COLO668 (cell line): ENCODE data around the gene TLE3.
A peak's percentile ranks its signal among the peaks of the same experiment; 100 is the strongest.
"Not testable (repeated sequence)": the region's sequence is repeated elsewhere in the genome, so short reads cannot be mapped to it uniquely, and the experiment has no call there.

ENCODE experiments used
- DNase-seq: peaks from one replicate; lab custom pipeline; 2025; ENCODE audit not compliant: unreplicated experiment; lab: John Stamatoyannopoulos, UW

TLE3 gene

DNA sequence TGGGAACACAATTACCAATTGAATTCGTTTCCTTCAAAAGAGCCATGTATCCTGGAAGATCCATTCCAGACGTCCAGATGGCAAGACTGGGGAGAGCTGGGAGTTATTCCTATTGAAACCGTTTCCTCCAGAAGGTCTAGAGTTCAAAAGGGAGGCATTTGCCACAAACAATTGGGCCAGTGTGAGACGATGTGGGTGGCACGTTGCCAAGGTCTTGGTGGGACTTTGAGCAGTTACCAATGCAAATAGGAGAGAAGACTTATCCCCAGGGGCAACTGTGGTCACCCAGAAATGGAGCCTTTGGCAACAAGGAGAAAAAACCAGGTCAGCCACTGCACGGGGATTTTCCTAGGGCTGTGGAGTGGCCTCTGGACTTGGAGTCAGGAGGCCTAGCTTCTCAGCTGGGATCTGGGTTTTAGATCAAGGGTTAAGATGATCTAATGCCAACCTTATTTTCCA is 29.6 kb upstream of the TLE3 start:
- DNase-seq = peak; percentile 8

DNA sequence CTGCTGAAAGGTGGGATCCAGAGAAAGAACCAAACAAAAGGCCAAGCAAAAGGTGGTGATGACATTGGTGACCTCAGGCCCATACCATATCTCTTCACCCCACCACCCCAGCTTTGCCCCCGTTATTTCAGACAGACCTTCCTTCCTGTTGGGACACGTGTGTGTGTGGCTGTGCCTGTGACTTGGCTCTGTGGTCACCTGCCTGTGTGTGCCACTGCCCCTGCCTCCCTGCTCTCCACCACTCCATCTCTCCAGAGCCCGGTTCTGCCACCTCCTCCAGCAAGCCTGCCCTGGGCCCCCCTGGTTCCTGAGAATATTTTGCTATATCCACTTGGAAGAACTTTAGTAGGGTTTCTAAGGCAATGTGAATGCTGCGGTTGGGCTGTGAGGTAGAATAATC is 28.6 kb upstream of the TLE3 start:
- no peak for DNase-seq

DNA sequence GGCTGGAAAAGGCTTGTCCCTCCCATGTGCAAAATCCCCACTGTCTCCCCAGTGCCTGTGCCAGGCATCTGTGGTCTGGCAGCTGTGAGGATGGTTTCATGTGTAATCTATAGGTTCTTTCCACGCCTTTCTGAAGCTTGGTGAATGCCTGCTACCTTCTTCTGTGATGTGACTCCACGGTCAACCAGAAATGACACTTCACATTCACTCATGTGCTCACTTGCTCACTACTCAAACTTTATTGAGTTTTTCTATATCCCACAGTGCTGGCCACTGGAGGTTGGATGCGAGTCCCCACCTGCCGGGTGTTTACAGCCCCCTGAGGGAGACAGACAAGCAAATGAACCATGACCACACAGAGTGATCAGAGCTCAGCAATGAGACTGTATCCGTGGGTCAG is 27.9 kb upstream of the TLE3 start:
- DNase-seq = peak; percentile 19

DNA sequence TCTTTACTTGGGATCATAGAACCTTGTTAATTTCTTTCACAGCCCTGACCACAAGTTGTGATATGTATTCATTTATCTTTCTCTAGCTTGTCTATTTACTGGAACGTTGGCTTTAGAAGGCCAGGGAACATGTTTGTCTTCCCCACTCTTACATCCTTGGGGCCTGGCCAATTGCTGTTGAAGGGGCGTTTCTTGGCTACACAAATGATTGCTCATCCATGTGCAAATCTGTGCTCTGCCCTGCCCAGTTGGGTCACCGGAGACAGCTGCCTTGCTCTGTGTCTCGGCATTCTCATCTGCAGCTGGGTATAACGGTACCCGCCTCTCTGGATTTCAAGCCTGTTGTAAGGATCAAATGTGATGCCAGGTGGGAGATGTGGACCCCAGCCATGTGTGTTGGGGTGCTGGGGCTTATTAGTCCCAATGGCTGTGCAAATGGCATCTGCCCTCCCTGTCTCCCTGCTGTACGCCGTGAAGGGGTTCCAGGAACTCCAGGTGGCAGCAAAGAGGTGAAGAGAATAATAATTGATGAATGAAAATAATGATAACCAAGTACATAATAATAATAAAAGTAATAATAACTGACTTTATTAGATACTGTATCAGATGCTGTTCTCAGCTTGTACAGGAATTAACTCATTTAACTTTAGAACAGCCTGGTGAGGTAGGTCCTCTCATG is 24.0 kb upstream of the TLE3 start:
- no peak for DNase-seq

DNA sequence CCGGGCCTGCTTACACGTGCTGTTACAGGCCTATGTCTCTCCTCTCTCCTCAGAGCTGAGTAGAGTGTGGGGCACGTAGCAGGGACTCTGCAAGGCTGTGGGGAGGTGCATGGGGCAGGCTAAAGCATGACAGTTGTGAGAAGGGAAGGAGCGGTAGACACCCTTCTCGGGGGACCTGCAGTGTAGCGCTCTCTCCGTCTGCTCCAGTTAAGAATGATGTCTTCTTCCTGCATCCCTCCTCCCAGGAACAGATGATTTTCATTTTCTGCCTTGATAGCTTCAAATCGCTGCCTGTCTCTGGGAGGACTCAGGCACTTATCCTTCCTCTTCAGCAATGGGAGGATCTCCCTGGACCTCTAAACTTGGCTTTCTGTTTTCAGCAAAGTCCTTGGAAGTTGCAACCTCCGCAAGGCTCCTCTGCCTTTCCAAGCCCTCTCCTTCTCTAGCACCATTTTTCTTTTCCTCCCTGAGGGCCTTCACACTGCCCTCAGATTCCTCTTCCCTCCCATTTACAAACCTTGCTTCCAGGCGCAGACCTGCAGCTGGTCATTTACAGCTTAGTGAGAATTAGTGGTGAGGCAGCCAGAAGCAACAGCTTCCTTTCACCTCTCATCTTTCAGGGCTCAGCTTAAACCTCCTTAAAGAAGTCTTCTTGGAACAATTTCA is 23.4 kb upstream of the TLE3 start:
- no peak for DNase-seq

DNA sequence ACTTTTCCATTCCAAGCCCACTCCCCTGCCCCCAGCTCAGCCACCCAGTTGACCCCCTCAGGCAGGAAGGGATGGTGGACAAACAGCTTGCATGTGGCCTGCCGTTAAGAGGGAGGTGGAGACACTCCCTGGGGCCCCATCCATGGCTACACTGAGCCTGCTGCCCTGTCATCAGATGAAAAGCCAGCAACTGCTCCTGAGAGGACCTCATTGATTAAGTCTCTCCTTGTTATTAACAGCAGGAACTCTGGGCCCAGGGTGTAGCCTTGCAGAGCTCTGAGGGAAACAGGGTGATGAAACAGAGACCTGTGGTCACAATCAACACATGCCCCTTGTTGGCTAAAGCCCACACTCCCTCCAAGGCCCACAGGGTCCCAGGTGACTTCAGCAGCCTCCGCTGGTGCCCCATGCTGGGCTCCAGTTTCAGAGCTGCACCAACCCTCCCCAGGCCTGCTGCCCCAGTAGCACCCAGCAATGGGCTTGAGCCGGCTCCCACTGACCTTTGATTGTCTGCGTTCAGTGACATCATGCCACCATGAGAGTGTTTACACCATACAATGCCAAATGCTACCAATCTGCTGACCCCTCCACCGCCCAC is 22.3 kb upstream of the TLE3 start:
- no peak for DNase-seq

DNA sequence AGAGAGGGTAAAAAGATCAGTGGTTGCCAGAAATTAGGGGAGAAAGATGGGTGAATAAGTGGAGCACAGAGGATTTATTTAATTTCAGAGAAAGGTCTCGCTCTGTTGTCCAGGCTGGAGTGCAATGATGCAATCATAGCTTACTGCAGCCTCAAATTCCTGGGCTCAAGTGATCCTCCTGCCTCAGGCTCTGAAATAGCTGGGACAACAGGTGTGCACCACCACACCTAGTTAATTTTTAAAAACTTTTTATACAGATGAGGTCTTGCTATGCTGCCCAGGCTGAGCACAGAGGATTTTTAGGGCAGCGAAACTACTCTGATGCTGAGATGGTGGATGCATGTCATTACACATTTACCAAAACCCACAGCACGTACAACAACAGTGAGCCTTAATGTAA is 20.9 kb upstream of the TLE3 start:
- no peak for DNase-seq

DNA sequence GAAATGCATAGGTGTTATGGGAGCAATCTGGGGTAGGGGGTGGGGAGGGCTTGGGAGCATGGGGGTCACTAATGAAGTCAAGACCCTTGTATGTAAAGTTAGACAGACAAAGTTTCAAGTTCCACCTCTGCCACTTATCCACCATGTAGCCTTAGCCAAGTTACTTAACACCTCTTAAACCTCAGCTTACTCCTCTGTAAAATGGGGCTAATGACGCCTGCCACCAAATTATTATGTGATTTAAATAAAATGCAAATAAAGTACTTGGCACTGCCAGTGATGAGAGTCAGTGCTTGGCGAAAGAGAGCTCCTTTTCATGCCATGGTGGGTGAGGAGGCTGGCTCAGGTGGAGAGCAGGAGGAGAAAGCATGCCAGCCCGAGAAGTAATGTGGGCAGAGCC is 18.6 kb upstream of the TLE3 start:
- DNase-seq = no peak

DNA sequence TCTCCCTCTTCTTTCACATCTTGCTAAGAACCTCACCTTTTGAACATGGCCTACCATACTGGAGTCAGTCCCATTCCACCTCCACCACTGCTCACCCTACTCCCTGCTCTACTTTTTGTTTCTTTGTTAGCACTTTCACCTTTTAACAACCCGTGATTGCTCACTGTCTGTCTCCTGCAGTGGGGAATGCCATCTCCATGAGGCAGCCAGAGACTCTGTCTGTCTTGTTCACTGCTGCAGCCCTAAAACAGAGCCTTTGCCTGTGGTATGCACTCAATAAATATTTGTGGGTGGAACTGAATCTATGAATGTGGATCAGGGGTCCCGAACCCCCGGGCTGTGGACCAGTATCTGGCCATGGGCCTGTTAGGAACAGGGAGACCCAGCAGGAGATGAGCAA is 16.5 kb upstream of the TLE3 start:
- no peak for DNase-seq

DNA sequence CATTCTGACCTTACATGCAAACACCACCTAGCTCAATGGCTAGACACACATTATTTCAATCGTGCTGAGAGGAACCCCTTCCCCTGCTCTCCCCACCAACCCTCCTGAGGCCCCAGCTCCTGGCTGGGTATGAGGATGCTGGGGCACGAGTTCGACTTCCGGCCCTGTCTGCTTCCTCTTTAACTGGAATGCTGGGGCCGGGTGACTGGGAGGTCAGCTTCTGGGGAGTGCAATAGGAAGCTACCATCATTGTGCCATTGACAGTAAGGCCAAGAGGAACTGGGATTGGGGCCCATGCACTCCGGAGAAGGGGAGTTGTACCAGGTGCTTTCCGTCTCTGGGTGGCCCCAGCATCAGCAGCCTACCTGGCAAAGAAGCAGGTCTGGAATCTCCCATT is 15.6 kb upstream of the TLE3 start:
- DNase-seq = no peak

DNA sequence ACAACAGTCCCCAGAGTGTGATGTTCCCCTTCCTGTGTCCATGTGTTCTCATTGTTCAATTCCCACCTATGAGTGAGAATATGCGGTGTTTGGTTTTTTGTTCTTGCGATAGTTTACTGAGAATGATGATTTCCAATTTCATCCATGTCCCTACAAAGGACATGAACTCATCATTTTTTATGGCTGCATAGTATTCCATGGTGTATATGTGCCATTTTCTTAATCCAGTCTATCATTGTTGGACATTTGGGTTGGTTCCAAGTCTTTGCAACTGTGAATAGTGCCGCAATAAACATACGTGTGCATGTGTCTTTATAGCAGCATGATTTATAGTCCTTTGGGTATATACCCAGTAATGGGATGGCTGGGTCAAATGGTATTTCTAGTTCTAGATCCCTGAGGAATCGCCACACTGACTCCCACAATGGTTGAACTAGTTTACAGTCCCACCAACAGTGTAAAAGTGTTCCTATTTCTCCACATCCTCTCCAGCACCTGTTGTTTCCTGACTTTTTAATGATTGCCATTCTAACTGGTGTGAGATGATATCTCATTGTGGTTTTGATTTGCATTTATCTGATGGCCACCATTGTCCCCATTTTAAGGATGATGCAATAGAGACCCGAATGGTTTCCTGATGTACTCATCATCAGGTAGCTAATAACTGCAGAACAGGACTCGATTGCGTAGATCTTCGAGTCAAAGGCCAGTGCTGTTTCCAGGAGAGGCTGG is 15.0 kb upstream of the TLE3 start:
- DNase-seq = not testable (repeated sequence)

DNA sequence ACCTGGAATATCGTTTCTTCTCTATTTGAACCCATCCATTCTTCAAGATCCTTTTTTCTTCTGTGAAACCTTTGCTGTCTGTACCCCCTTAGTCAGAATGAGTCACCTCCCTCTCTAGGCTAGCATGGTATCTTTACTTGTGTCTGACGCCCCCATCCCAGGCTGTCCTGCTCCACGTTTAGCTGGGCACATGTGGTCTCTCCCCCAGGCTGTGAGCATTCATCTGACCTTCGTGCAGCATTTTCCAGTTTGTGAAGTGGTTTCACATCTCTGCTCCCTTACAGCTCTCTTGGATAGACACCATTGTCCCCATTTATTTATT is 14.3 kb upstream of the TLE3 start:
- no peak for DNase-seq

DNA sequence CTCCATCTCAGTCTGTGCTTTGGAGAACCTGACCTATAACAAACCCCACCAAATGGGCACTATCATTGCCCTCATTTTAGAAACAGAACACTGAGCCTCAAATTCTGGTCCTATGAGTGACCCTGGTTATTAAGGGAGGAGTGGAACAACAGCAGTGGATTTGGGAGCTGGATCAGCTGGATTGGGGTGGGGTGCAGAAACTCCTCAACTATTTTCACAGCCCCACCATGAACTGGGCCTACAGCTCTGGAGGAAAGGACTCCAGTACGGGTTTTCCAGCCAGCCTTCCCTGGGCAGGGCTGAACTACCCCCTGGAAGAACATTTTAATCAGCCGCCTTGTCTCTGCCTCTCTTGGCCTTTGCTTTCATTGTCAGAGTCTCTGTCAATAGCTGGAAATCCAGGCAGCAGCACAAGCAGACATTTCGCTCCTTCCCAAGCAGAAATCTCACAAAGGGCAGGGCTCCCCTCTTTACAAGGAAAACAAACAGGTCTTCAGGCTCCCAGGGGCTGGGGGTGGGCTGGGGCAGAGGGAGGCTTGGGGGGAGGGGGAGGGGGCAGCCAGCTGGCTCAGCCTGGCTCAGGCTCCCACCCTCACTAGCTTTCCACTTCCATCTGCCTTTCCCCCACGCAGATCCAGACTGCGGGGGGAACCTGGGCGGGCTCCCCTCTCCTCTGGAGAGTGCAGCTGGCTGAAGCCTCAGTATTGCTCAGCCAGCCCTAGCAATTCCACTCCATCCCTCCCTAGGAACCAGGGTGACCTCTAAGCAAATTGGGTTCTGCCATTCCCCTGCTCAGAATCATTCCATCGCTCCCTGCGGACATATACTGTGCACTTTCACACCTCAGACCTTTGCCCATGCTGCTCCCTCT is 13.7 kb upstream of the TLE3 start:
- peak; percentile 52 for DNase-seq

DNA sequence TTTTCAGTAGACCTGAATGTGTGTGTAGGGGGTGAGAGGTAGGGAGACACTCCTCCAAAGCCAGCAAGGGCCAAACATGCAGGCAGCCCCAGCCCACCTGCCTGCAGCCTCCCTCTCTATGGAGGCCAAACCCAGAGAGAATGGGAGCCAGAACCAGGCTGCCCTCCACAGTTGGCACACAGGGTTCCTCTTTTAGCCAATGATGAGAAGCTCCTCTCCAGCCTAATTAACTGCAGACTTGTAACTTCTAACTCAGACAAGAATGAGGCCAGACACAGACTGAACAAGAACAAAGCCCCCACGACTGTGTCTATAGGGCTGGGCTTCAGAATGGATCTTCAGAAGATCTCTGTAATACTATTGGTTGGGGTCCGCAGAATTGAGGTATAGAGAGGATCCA is 12.3 kb upstream of the TLE3 start:
- DNase-seq = no peak

DNA sequence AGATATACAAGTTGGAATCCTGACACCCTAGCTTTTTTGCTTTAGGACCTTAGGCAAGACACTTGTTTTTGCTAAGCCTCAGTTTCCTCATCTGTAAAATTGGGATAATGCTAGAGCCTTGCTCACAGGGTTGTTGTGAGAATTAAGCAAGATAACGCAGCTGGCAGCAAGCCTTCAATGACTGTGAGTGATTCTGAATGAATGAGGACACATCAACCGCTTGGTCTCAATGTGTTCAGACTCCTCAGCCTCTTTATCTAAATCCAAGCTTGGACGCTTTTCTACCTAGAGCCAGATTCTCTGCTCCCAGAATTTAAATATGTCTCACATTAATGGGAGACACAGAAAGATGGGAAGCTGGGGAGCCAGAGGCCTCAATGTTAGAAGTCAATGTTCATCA is 11.8 kb upstream of the TLE3 start:
- no peak for DNase-seq

DNA sequence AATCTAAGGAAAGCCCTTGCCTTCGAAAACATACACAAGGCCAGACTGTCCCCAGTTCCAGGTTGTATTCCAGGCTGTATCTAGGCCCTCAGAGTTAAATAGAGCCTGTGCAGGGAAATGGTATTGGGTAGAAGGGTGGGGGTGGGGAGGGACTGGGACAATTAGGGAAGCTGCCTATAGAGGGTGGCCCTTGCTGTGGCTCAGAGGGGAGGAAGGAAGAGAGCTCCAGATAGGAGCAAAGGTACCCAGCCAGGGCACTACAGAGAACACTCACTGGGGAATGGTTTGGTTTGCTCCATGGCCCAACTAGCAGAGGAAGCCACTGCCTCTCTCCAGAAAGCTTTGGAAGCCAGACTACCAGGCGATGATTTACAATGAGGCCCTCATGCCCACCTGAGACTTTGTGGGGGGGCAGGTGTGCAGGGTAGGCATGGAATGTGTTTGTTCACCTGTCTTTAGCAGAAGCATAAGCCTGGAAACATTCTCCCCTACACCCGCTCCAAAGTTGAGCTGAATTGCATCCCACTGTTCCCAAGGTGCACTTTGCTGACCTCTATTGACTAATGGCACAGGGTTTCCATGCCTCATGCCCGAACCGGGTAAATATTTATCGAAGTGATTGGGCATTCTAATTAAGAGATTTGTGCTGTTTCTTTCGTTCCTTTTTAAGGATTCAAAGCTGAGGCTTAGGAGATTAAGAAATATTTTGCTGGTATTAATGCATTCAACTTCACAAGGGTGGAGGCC is 6.3 kb upstream of the TLE3 start:
- DNase-seq = peak; percentile 52

DNA sequence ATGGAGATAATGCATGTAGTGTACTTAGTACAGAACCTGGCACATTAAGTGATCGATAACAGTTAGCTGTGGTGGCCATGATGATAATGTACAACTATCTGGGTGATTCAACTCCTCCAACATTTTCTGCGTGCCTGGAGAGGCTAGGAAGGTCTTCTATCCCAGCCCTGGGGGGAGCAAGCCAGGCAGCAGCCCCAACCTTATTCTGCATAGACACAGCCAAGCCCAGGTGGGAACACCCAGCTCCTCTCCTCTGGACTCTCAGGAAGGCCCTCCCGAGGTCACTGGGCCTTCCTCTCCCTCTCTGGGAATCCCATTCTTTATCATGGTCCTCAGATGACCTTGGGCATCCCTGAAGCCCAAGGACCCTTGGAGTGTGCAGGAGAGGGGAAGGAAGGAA is 5.1 kb upstream of the TLE3 start:
- no peak for DNase-seq

DNA sequence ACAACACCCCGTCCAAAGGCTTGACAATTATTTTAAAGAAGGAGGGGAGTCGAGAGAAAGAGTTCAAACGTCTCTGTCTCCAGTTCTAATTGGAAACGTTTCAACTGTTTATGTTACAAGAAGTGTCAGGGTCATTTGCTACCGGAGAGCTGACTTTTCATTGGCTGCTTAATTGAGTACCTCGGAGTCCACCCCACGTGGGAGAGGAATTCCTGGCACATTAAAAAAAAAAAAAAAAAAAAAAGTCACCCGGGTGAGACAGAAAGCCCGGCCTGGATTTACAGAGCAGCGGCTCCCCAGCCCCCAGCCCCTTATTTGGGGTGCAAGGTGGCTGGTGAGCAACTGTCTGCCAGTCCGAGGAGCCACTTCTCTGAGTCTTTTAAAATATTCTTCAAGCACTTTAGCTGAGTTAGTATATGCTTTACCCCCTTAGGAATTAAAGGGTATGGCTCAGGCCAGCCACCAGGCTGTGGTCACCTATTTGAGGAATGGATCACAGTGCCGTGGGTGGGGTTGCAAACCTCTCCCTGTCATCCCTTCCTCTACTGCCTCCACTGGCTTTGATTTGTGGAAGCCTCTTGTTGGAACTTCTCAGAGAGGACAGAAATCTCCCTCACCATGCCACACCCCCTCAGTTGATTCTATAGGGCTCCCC is 3.9 kb upstream of the TLE3 start:
- DNase-seq = peak; percentile 41

DNA sequence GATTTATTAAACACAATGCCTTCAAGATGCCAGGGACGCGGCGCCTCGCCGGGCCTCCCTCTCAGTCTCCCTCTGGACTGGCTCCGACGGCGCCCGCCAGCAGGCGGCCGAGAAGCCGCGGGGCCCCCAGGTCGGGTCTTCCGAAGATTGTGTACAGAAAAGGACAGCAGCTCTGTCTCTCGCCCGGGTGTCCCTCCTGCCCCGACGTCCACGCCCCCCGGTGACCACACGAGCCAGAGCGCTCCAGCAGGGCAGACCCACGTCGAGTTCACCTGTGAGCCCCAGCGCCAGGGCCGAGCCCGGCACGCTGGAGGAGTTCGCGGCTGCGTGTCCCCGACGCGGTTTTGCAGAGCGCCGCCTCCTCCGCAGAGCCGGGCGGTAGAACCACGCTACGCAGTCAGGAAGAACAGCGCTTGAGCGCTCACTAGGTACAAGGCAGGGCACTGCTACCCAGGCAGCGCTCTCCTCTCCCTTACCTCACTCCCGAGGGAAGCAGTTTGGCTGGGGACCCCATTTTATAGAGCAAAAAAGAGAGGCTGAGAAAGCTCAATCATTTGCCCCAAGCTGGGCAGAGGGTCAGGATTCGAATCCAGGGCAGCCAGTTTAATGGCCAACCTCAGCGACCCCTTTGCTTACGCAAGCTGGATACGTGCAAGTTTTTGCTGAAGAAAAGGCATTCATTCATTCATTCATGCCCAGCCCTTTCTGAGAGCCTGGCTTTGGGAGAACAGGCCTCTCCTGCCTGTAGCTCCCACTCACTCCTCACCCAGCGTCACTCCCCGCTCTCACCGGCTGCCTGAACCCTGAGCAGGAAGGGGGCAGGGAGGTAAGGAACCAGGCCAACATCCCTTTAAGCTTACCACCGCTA is 3.0 kb upstream of the TLE3 start:
- DNase-seq = peak; percentile 78
